OCI-LY7 (cell line): ENCODE results near the gene ATP6V1B1. TPM values are rescaled to one million over a fixed set of nuclear protein-coding genes. Genes with fewer than 3 reads are reported as not detected.

ENCODE experiments used
- BruUV-seq: library from RNA; stranded (reverse); fragments of 400-500 nt; replicated peaks from 2 replicates; lab custom pipeline; 2021; lab: Mats Ljungman, UMichigan
- CTCF ChIA-PET: fragments of 300-600 bp; sonication (Branson Sonifier 250); formaldehyde crosslinking; loops from one replicate; lab custom pipeline; 2022; ENCODE audit warnings: antibody characterized with exemption; ENCODE audit not compliant: unreplicated experiment; lab: Charles Lee
- POLR2A ChIA-PET: fragments of 300-600 bp; sonication (Branson Sonifier 250); formaldehyde crosslinking; loops from one replicate; lab custom pipeline; 2022; ENCODE audit warnings: antibody characterized with exemption; lab: Charles Lee
- DNase-seq: peaks from one replicate; pipeline ENCODE4 v3.0.0-alpha.2; 2015; ENCODE audit warnings: low spot score
- H2AFZ ChIP-seq: fragments of 200-600 bp; sonication (generic), shearing (Covaris generic); 2 replicates; pipeline ENCODE4 v1.6.1; 2014; ENCODE audit warnings: mild to moderate bottlenecking, antibody characterized with exemption, low read length, moderate library complexity
- H3K27ac ChIP-seq: fragments of 200-600 bp; sonication (generic); 2 replicates; pipeline ENCODE4 v1.5.1; 2014; ENCODE audit warnings: mixed run types, low read depth, mild to moderate bottlenecking, moderate library complexity, low read length, inconsistent platforms; ENCODE audit not compliant: poor library complexity, severe bottlenecking
- H3K36me3 ChIP-seq: fragments of 200-600 bp; sonication (generic); 2 replicates; pipeline ENCODE4 v1.6.1; 2014; ENCODE audit warnings: mild to moderate bottlenecking, antibody characterized with exemption, low read length, moderate library complexity, mixed read lengths; ENCODE audit not compliant: insufficient read depth
- H3K4me1 ChIP-seq: fragments of 200-600 bp; sonication (generic); 2 replicates; pipeline ENCODE4 v1.5.1; 2014; ENCODE audit warnings: mild to moderate bottlenecking, low read length; ENCODE audit not compliant: insufficient read depth, poor library complexity, severe bottlenecking
- H3K4me2 ChIP-seq: fragments of 200-600 bp; sonication (generic); 2 replicates; pipeline ENCODE4 v1.6.1; 2014; ENCODE audit warnings: mild to moderate bottlenecking, low read length
- H3K4me3 ChIP-seq: fragments of 200-600 bp; sonication (generic); 2 replicates; pipeline ENCODE4 v1.5.1; 2014; ENCODE audit warnings: mild to moderate bottlenecking, low read depth, low read length; ENCODE audit not compliant: poor library complexity, severe bottlenecking
- H3K79me2 ChIP-seq: fragments of 200-600 bp; sonication (generic); 2 replicates; pipeline ENCODE4 v1.6.1; 2016; ENCODE audit warnings: low read depth, mild to moderate bottlenecking, low read length, moderate library complexity, mixed read lengths; ENCODE audit not compliant: insufficient read depth
- H3K9me2 ChIP-seq: fragments of 200-600 bp; sonication (generic); 2 replicates; pipeline ENCODE4 v1.6.1; 2016; ENCODE audit warnings: mild to moderate bottlenecking, low read length, mixed read lengths; ENCODE audit not compliant: insufficient read depth
- H3K9me3 ChIP-seq: fragments of 200-600 bp; sonication (generic); 2 replicates; pipeline ENCODE4 v1.6.1; 2014; ENCODE audit warnings: mild to moderate bottlenecking, mixed run types, low read length, mixed read lengths
- H4K20me1 ChIP-seq: fragments of 200-600 bp; sonication (generic); 2 replicates; pipeline ENCODE4 v1.6.1; 2014; ENCODE audit warnings: mild to moderate bottlenecking, antibody characterized with exemption, low read length, moderate library complexity, mixed read lengths; ENCODE audit not compliant: insufficient read depth
- CTCF ChIP-seq: fragments of 200-600 bp; sonication (generic); conservative IDR thresholded peaks from 2 replicates; pipeline ENCODE4 v1.5.1; 2014; ENCODE audit warnings: mild to moderate bottlenecking, antibody characterized with exemption, low read length, moderate library complexity, mixed read lengths
- EZH2phosphoT487 ChIP-seq: fragments of 200-600 bp; sonication (generic); IDR thresholded peaks from 2 replicates; pipeline ENCODE4 v1.6.1; 2018; ENCODE audit warnings: low read depth, borderline replicate concordance, mild to moderate bottlenecking, mixed run types, antibody characterized with exemption, low read length, moderate library complexity, mixed read lengths
- intact Hi-C: fragments of 100-400 bp; cut with micrococcal nuclease; formaldehyde crosslinking; loops from one replicate; pipeline ENCODE4 v1.10.0; 2022; ENCODE audit not compliant: unreplicated experiment
- total RNA-seq, 2 experiments: library from RNA; depleted of rRNA in 1 of 2; stranded (reverse); fragments of >200 nt in 1 of 2; shearing (Covaris generic) in 1 of 2; gene quantifications; 2 replicates each; pipeline ENCODE4 v1.2.3, GENCODE V29; 2014 to 2022

Gene ATP6V1B1
- total RNA-seq, 2 experiments from 2014 or later: not detected

GRCh38 chr2:71003966-71004755 is 68.5 kb downstream of the ATP6V1B1 start:
- no peak for DNase-seq
- Histone ChIP-seq H3K4me1 (peaks cover 15% of the 10 kb centered on the region), H4K20me1 (no peaks in the 10 kb centered on the region), H3K79me2 (no peaks in the 10 kb centered on the region), H3K4me2 (no peak overlapping the region), H3K9me3 (no peaks in the 10 kb centered on the region), H3K9me2 (no peaks in the 10 kb centered on the region), H2AFZ (no peak overlapping the region), H3K36me3 (no peaks in the 10 kb centered on the region), H3K27ac (no peak overlapping the region), H3K4me3 (no peak overlapping the region)
- intact Hi-C loops: no loop called here
- ChIA-PET POLR2A (no interaction called here), CTCF (interaction anchor here (0.5 kb wide), 1 partner anchor 80 kb away, joined by 4 read pairs; no protein-coding TSS in a partner anchor)
- BruUV-seq: no TSS peak
- no peak for TF ChIP-seq EZH2phosphoT487
- no peak for TF ChIP-seq CTCF

- no peak for TF ChIP-seq CTCF
- TF ChIP-seq EZH2phosphoT487: no peak
- intact Hi-C loops: no loop called here
- Histone ChIP-seq H4K20me1 (no peaks in the 10 kb centered on the region), H3K4me2 (no peak overlapping the region), H3K9me3 (no peaks in the 10 kb centered on the region), H3K79me2 (no peaks in the 10 kb centered on the region), H3K36me3 (no peaks in the 10 kb centered on the region), H3K27ac (no peak overlapping the region), H3K4me3 (no peak overlapping the region), H2AFZ (no peak overlapping the region), H3K4me1 (peaks cover 15% of the 10 kb centered on the region), H3K9me2 (no peaks in the 10 kb centered on the region)
- ChIA-PET POLR2A (interaction anchor here (0.6 kb wide), 1 partner anchor 195 kb away, joined by 4 read pairs; no protein-coding TSS in a partner anchor), CTCF (interaction anchor here (0.5 kb wide), 1 partner anchor 79 kb away, joined by 4 read pairs; no protein-coding TSS in a partner anchor)
- BruUV-seq: no TSS peak
- no peak for DNase-seq
These were observed 69.2 kb downstream of the ATP6V1B1 start for GRCh38 chr2:71004857-71005256.
